ENCODE measurements around the gene ZNF827. TPM values are rescaled to one million over a fixed set of nuclear protein-coding genes. Genes with fewer than 3 reads are reported as not detected.

The ZNF827 gene
- total and polyA plus RNA-seq, 9 of the 15 experiments (the other 6 are each of a cell fraction or from before 2014, with no cell fraction given), result 0.07 to 0.40 TPM; not detected in 7

DNA sequence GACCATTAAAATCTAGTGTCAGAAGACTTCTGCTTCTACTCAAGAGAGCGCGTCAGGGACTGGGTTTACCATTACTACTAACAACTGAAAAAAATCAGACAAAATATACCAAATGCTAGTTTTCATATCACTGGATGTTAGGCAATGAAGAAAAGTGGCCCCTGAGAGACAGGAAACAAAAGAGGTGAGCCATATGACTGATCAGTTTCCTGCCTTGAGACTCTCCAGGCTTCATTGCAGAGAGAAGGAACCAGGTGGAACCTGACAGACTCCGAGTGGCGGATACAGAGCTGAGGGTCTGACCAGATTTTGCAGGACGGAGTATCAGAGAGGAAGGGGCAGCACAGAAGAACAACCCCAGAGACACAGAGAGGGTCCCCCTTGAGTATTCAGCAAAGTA lies 172.3 kb downstream of the ZNF827 start:
- Histone ChIP-seq H2AFZ (ENCODE audit: low read depth, low read length) (no peak overlapping the region), H3K9me1 (ENCODE audit: control insufficient read depth, insufficient read depth, low read length) (no peaks in the 10 kb centered on the region), H3K4me2 (ENCODE audit: insufficient read depth, low read length) (no peak overlapping the region), H3K27me3 (ENCODE audit: control insufficient read depth in 2 of 2, insufficient read depth in 2 of 2, low read length in 2 of 2) (peaks cover 7 to 24% of the 10 kb centered on the region in 2 experiments; a peak in 4 of 5 replicates), H3K36me3 (ENCODE audit: control insufficient read depth, insufficient read depth, low read length) (no peaks in the 10 kb centered on the region), H4K20me1 (replicated peaks; ENCODE audit: control insufficient read depth, insufficient read depth, low read length) (no peaks in the 10 kb centered on the region), H3K4me1 (replicated peaks in 1 of 2; ENCODE audit: control insufficient read depth in 2 of 2, insufficient read depth in 2 of 2, low read length in 2 of 2) (no peaks in the 10 kb centered on the region), H3K4me3 (no peak overlapping the region), H3K9ac (ENCODE audit: insufficient read depth in 1 of 2, low read depth in 2 of 2, low read length in 2 of 2) (no peak overlapping the region), H3K79me2 (ENCODE audit: control insufficient read depth, insufficient read depth, low read length) (no peaks in the 10 kb centered on the region), H3K9me3 (replicated peaks; ENCODE audit: control insufficient read depth, insufficient read depth, low read depth, low read length) (no peaks in the 10 kb centered on the region), H3K27ac (ENCODE audit: extremely low read depth, low read depth, low read length) (no peak overlapping the region)
- BruUV-seq (replicated peaks), result no TSS peak
- no peak for FAIRE-seq
- ChIA-PET CTCF (ENCODE audit: low intra/inter-chr PET ratio) (no interaction called here), POLR2A (no interaction called here)
- ATAC-seq, result no peak
- in situ Hi-C loops (cut with MboI), result no loop called here
- 0% methylated on average over 5 of the region's 5 CpGs for WGBS (ENCODE audit: insufficient coverage, low coverage, missing lambda C conversion rate)
- intact Hi-C loops (cut with micrococcal nuclease), result no loop called here
- no peak for DNase-seq (ENCODE audit: extremely low read depth in 1 of 4, low spot score in 3 of 4)
- TF ChIP-seq TAF9B (IDR thresholded peaks at IDR 0.05; ENCODE audit: partially characterized antibody) (no peak), HDGF (IDR thresholded peaks at IDR 0.05) (no peak), ZNF174 (CRISPR knock-in tag; IDR thresholded peaks at IDR 0.05) (no peak), SMAD1 (IDR thresholded peaks at IDR 0.05; ENCODE audit: low read depth, low read length, partially characterized antibody) (no peak), NFRKB (IDR thresholded peaks at IDR 0.05; ENCODE audit: low read depth) (no peak), RBM15 (IDR thresholded peaks at IDR 0.05; ENCODE audit: insufficient read depth, low read length) (no peak), NEUROD1 (IDR thresholded peaks at IDR 0.05; ENCODE audit: borderline replicate concordance, low read depth, low read length, partially characterized antibody) (no peak), ZNF224 (CRISPR knock-in tag; IDR thresholded peaks at IDR 0.05) (no peak), ZNF699 (CRISPR knock-in tag; IDR thresholded peaks at IDR 0.05; ENCODE audit: insufficient replicate concordance) (no peak), E2F3 (CRISPR knock-in tag; IDR thresholded peaks at IDR 0.05) (no peak), MEF2A (IDR thresholded peaks at IDR 0.05; ENCODE audit: control insufficient read depth, low read depth, low read length) (no peak)
- TF ChIP-seq, protein P1, sequence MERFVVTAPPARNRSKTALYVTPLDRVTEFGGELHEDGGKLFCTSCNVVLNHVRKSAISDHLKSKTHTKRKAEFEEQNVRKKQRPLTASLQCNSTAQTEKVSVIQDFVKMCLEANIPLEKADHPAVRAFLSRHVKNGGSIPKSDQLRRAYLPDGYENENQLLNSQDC (CRISPR knock-in tag; IDR thresholded peaks at IDR 0.05), result no peak
- TF ChIP-seq, protein P2, sequence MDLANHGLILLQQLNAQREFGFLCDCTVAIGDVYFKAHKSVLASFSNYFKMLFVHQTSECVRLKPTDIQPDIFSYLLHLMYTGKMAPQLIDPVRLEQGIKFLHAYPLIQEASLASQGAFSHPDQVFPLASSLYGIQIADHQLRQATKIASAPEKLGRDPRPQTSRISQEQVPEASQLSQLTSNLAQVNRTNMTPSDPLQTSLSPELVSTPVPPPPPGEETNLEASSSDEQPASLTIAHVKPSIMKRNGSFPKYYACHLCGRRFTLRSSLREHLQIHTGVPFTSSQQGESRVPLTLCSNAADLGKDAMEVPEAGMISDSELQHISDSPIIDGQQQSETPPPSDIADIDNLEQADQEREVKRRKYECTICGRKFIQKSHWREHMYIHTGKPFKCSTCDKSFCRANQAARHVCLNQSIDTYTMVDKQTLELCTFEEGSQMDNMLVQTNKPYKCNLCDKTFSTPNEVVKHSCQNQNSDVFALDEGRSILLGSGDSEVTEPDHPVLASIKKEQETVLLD (IDR thresholded peaks at IDR 0.05), result no peak
- TF ChIP-seq, protein P3, sequence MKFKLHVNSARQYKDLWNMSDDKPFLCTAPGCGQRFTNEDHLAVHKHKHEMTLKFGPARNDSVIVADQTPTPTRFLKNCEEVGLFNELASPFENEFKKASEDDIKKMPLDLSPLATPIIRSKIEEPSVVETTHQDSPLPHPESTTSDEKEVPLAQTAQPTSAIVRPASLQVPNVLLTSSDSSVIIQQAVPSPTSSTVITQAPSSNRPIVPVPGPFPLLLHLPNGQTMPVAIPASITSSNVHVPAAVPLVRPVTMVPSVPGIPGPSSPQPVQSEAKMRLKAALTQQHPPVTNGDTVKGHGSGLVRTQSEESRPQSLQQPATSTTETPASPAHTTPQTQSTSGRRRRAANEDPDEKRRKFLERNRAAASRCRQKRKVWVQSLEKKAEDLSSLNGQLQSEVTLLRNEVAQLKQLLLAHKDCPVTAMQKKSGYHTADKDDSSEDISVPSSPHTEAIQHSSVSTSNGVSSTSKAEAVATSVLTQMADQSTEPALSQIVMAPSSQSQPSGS (CRISPR knock-in tag; IDR thresholded peaks at IDR 0.05), result no peak

Measured in K562 (cell line).